HepG2 (cell line): ENCODE results near the gene VEZF1. TPM values are rescaled to one million over a fixed set of nuclear protein-coding genes. Genes with fewer than 3 reads are reported as not detected.

Source experiments
- GABPA ChIP-seq, 2 experiments: IDR thresholded peaks; 2 replicates each; pipeline ENCODE4 v1.6.1; 2011 to 2016; ENCODE audit warnings: low read depth in 2 of 2, low read length in 1 of 2, missing biosample characterization in 1 of 2, missing genetic modification characterization in 1 of 2
- HDAC2 ChIP-seq: sonication (generic); formaldehyde crosslinking; IDR thresholded peaks from 2 replicates; pipeline ENCODE4 v1.4.0; 2020; ENCODE audit warnings: missing genetic modification reagents
- HMGXB3 ChIP-seq: sonication (generic); formaldehyde crosslinking; IDR thresholded peaks from 2 replicates; pipeline ENCODE4 v1.4.0; 2020; ENCODE audit warnings: missing genetic modification reagents, borderline replicate concordance
- NFATC3 ChIP-seq: sonication (generic); formaldehyde crosslinking; IDR thresholded peaks from 2 replicates; pipeline ENCODE4 v1.5.1; 2020; ENCODE audit warnings: mild to moderate bottlenecking, missing genetic modification reagents
- RBAK ChIP-seq: sonication (generic); formaldehyde crosslinking; IDR thresholded peaks from 2 replicates; pipeline ENCODE4 v1.5.1; 2020; ENCODE audit warnings: mild to moderate bottlenecking, missing genetic modification reagents
- REXO4 ChIP-seq: sonication (generic); formaldehyde crosslinking; IDR thresholded peaks from 2 replicates; pipeline ENCODE4 v1.8.0; 2022; ENCODE audit warnings: missing genetic modification reagents, mild to moderate bottlenecking, borderline replicate concordance
- SALL1 ChIP-seq: sonication (generic); formaldehyde crosslinking; IDR thresholded peaks from 2 replicates; pipeline ENCODE4 v1.8.0; 2022; ENCODE audit warnings: mild to moderate bottlenecking, missing genetic modification reagents
- TGIF2 ChIP-seq: IDR thresholded peaks from 2 replicates; pipeline ENCODE4 v1.6.1; 2016; ENCODE audit warnings: control low read depth, missing compliant biosample characterization
- TRIM22 ChIP-seq: fragments of 450-650 bp; IDR thresholded peaks from 2 replicates; pipeline ENCODE4 v1.6.1; 2017
- XBP1 ChIP-seq: sonication (generic); formaldehyde crosslinking; IDR thresholded peaks from 2 replicates; pipeline ENCODE4 v1.5.0; 2020; ENCODE audit warnings: missing genetic modification reagents
- ZC3H13 ChIP-seq: sonication (generic); formaldehyde crosslinking; IDR thresholded peaks from 2 replicates; pipeline ENCODE4 v1.8.1; 2023; ENCODE audit warnings: mild to moderate bottlenecking, missing genetic modification reagents, moderate library complexity
- ZNF10 ChIP-seq: sonication (generic); formaldehyde crosslinking; IDR thresholded peaks from 2 replicates; pipeline ENCODE4 v1.4.0; 2020; ENCODE audit warnings: mild to moderate bottlenecking, low read depth, missing genetic modification reagents, borderline replicate concordance
- ZNF30 ChIP-seq: sonication (generic); formaldehyde crosslinking; IDR thresholded peaks from 2 replicates; pipeline ENCODE4 v1.5.0; 2020; ENCODE audit warnings: mild to moderate bottlenecking, missing genetic modification reagents
- ZNF543 ChIP-seq: sonication (generic); formaldehyde crosslinking; IDR thresholded peaks from 2 replicates; pipeline ENCODE4 v1.4.0; 2020; ENCODE audit warnings: mild to moderate bottlenecking, missing genetic modification reagents
- ZNF678 ChIP-seq: sonication (generic); formaldehyde crosslinking; IDR thresholded peaks from 2 replicates; pipeline ENCODE4 v1.4.0; 2020; ENCODE audit warnings: mild to moderate bottlenecking, missing genetic modification reagents
- ZNF770 ChIP-seq: sonication (generic); formaldehyde crosslinking; IDR thresholded peaks from 2 replicates; pipeline ENCODE4 v1.5.0; 2020; ENCODE audit warnings: mild to moderate bottlenecking, missing genetic modification reagents
- ZNF777 ChIP-seq: sonication (generic); formaldehyde crosslinking; IDR thresholded peaks from 2 replicates; pipeline ENCODE4 v1.4.0; 2020; ENCODE audit warnings: missing genetic modification reagents
- polyA plus RNA-seq, 8 experiments: library from polyadenylated mRNA; depleted of rRNA in 3 of 8; stranded (reverse) in 7 of 8; unstranded in 1 of 8; fragments of >200 nt; fragmentation: Illumina TruSeq in 4 of 8; extraction: Trizol in 4 of 8; gene quantifications; 2 replicates each; pipeline versions ENCODE4 v1.2.1 to v1.2.3, GENCODE V29; 2011 to 2016; ENCODE audit warnings: low read depth in 4 of 8, missing spikeins in 1 of 8, mixed read lengths in 1 of 8; ENCODE audit not compliant: insufficient read depth in 1 of 8
- total RNA-seq, 5 experiments: library from RNA; depleted of rRNA; stranded (reverse); fragments of >200 nt; fragmentation: Illumina TruSeq; extraction: Trizol; gene quantifications; 2 replicates each; pipeline ENCODE4 v1.2.3, GENCODE V29; 2016; ENCODE audit warnings: low read depth in 1 of 5
- TF ChIP-seq, protein P1 (sequence below), 2 experiments: sonication (generic) in 1 of 2; formaldehyde crosslinking in 1 of 2; IDR thresholded peaks; 2 replicates each; pipeline versions ENCODE4 v1.5.1 to v1.6.1; 2011 to 2020; ENCODE audit warnings: borderline replicate concordance in 1 of 2, low read depth in 1 of 2, low read length in 1 of 2, mild to moderate bottlenecking in 1 of 2, missing genetic modification reagents in 1 of 2, moderate library complexity in 1 of 2

Gene VEZF1
- total and polyA plus RNA-seq, 2 of the 13 experiments (the other 11 are each of a cell fraction or from before 2014, with no cell fraction given), result 45.9 to 49.7 TPM

DNA sequence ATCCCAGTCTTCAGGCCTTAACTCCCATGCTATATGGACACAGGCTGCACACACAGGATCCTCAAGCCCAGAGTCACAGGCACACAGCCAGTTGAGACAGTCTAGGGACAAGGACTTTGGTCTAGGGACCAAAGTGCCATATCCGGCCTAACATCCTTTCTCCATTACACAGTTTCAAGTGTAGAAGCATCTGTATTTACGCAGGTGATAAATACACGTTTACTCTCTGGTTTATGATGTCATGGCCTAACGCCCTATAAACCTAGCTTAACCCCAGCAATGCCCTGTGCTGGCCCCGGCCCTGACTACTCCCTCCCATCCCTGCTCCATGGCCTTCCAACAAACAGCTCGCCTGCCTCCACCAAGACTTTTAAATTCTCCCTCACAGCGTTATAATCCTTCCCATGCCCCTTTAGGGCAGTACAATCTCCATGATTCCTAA, 50.0 kb downstream of the VEZF1 start (continued):
- TF ChIP-seq, protein P1, sequence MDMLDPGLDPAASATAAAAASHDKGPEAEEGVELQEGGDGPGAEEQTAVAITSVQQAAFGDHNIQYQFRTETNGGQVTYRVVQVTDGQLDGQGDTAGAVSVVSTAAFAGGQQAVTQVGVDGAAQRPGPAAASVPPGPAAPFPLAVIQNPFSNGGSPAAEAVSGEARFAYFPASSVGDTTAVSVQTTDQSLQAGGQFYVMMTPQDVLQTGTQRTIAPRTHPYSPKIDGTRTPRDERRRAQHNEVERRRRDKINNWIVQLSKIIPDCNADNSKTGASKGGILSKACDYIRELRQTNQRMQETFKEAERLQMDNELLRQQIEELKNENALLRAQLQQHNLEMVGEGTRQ (IDR thresholded peaks at IDR 0.05; ENCODE audit: low read depth, low read length), result no peak
- TF ChIP-seq, protein P1 (CRISPR knock-in tag; IDR thresholded peaks at IDR 0.05; ENCODE audit: borderline replicate concordance), result no peak
- TF ChIP-seq NFATC3 (CRISPR knock-in tag) (no peak), HDAC2 (CRISPR knock-in tag) (peak; percentile 95), ZNF777 (CRISPR knock-in tag) (no peak), XBP1 (no peak), GABPA (IDR thresholded peaks at IDR 0.05; ENCODE audit: low read depth, low read length) (peak; percentile 20; the same call in 1 of the 2 replicates), GABPA (CRISPR knock-in tag; IDR thresholded peaks at IDR 0.05; ENCODE audit: low read depth) (peak; percentile 87), REXO4 (CRISPR knock-in tag) (no peak), RBAK (CRISPR knock-in tag) (no peak), ZNF678 (CRISPR knock-in tag) (no peak), ZNF770 (no peak), ZNF543 (CRISPR knock-in tag) (no peak), ZC3H13 (no peak), TGIF2 (CRISPR knock-in tag) (no peak), HMGXB3 (CRISPR knock-in tag) (peak; percentile 74; the same call in 1 of the 2 replicates), ZNF30 (CRISPR knock-in tag) (no peak), SALL1 (peak; percentile 90), TRIM22 (no peak), ZNF10 (no peak)
